HepG2 (cell line): ENCODE measurements around the gene UTS2R. TPM values are rescaled to one million over a fixed set of nuclear protein-coding genes. Genes with fewer than 3 reads are reported as not detected.
A peak's percentile ranks its signal among the peaks of the same experiment; 100 is the strongest.

Experiments used
- IKZF4 ChIP-seq: sonication (generic); formaldehyde crosslinking; IDR thresholded peaks from 2 replicates; pipeline ENCODE4 v1.5.1; 2020; ENCODE audit warnings: borderline replicate concordance, mild to moderate bottlenecking, low read depth, missing genetic modification reagents; ENCODE audit errors: not compliant biosample characterization
- IRF2 ChIP-seq: IDR thresholded peaks from 2 replicates; pipeline ENCODE4 v1.6.1; 2018; ENCODE audit warnings: missing genetic modification reagents, missing compliant biosample characterization
- KAT8 ChIP-seq: IDR thresholded peaks from 2 replicates; pipeline ENCODE4 v1.6.1; 2016; ENCODE audit warnings: missing genetic modification reagents, missing compliant biosample characterization
- KLF11 ChIP-seq: IDR thresholded peaks from 2 replicates; pipeline ENCODE4 v1.6.1; 2016; ENCODE audit warnings: missing compliant biosample characterization
- MAZ ChIP-seq, 2 experiments: sonication (generic) in 1 of 2; formaldehyde crosslinking in 1 of 2; IDR thresholded peaks; 2 replicates each; pipeline versions ENCODE4 v1.5.0 to v1.6.1; 2012 to 2020; ENCODE audit warnings: low read depth in 2 of 2, mild to moderate bottlenecking in 2 of 2, borderline replicate concordance in 1 of 2, improper control_type of control experiment in 1 of 2, low read length in 1 of 2, missing genetic modification reagents in 1 of 2, moderate library complexity in 1 of 2
- MTA1 ChIP-seq: sonication (generic); formaldehyde crosslinking; IDR thresholded peaks from 2 replicates; pipeline ENCODE4 v1.4.0; 2020; ENCODE audit warnings: missing genetic modification reagents, mild to moderate bottlenecking, borderline replicate concordance
- MTF2 ChIP-seq: sonication (generic); formaldehyde crosslinking; IDR thresholded peaks from 2 replicates; pipeline ENCODE4 v1.5.0; 2020; ENCODE audit warnings: missing genetic modification reagents, borderline replicate concordance
- RARA ChIP-seq: IDR thresholded peaks from 2 replicates; pipeline ENCODE4 v1.6.1; 2016; ENCODE audit warnings: missing genetic modification reagents, missing compliant biosample characterization
- REPIN1 ChIP-seq: sonication (generic); formaldehyde crosslinking; IDR thresholded peaks from 2 replicates; pipeline ENCODE4 v1.8.0; 2022; ENCODE audit warnings: missing genetic modification reagents, low read depth, mild to moderate bottlenecking, borderline replicate concordance
- SIN3B ChIP-seq: fragments of 150-350 bp; IDR thresholded peaks from 2 replicates; pipeline ENCODE4 v1.6.1; 2014; ENCODE audit warnings: low read length
- SIX4 ChIP-seq: sonication (generic); formaldehyde crosslinking; IDR thresholded peaks from 2 replicates; pipeline ENCODE4 v1.4.0; 2020; ENCODE audit warnings: missing genetic modification reagents
- SOX5 ChIP-seq: IDR thresholded peaks from 2 replicates; pipeline ENCODE4 v1.6.1; 2016; ENCODE audit warnings: borderline replicate concordance
- STAG1 ChIP-seq: sonication (generic); formaldehyde crosslinking; IDR thresholded peaks from 2 replicates; pipeline ENCODE4 v1.4.0; 2020; ENCODE audit warnings: missing genetic modification reagents
- TGIF2 ChIP-seq: IDR thresholded peaks from 2 replicates; pipeline ENCODE4 v1.6.1; 2016; ENCODE audit warnings: control low read depth, missing compliant biosample characterization
- ZFX ChIP-seq: sonication (generic); formaldehyde crosslinking; IDR thresholded peaks from 2 replicates; pipeline ENCODE4 v1.4.0; 2020; ENCODE audit warnings: mild to moderate bottlenecking, low read depth, missing genetic modification reagents, moderate library complexity
- ZNF33B ChIP-seq: sonication (generic); formaldehyde crosslinking; IDR thresholded peaks from 2 replicates; pipeline ENCODE4 v1.5.1; 2020; ENCODE audit warnings: mild to moderate bottlenecking, missing genetic modification reagents
- ZNF552 ChIP-seq: sonication (generic); formaldehyde crosslinking; IDR thresholded peaks from 2 replicates; pipeline ENCODE4 v1.9.0; 2022; ENCODE audit warnings: missing genetic modification reagents, mild to moderate bottlenecking, borderline replicate concordance
- ZNF557 ChIP-seq: sonication (generic); formaldehyde crosslinking; IDR thresholded peaks from 2 replicates; pipeline ENCODE4 v1.4.0; 2020; ENCODE audit warnings: missing genetic modification reagents
- ZNF589 ChIP-seq: sonication (generic); formaldehyde crosslinking; conservative IDR thresholded peaks from 2 replicates; pipeline ENCODE4 v1.8.0; 2022; ENCODE audit warnings: mild to moderate bottlenecking, moderate library complexity, missing genetic modification reagents
- ZSCAN9 ChIP-seq: IDR thresholded peaks from 2 replicates; pipeline ENCODE4 v1.6.1; 2016; ENCODE audit warnings: borderline replicate concordance
- polyA plus RNA-seq, 8 experiments: library from polyadenylated mRNA; depleted of rRNA in 3 of 8; stranded (reverse) in 7 of 8; unstranded in 1 of 8; fragments of >200 nt; fragmentation: Illumina TruSeq in 4 of 8; extraction: Trizol in 4 of 8; gene quantifications; 2 replicates each; pipeline versions ENCODE4 v1.2.1 to v1.2.3, GENCODE V29; 2011 to 2016; ENCODE audit warnings: low read depth in 4 of 8, missing spikeins in 1 of 8, mixed read lengths in 1 of 8; ENCODE audit not compliant: insufficient read depth in 1 of 8
- total RNA-seq, 5 experiments: library from RNA; depleted of rRNA; stranded (reverse); fragments of >200 nt; fragmentation: Illumina TruSeq; extraction: Trizol; gene quantifications; 2 replicates each; pipeline ENCODE4 v1.2.3, GENCODE V29; 2016; ENCODE audit warnings: low read depth in 1 of 5
- TF ChIP-seq, protein P1 (sequence below): sonication (generic); formaldehyde crosslinking; IDR thresholded peaks from 2 replicates; pipeline ENCODE4 v1.4.0; 2020; ENCODE audit warnings: missing genetic modification reagents
- TF ChIP-seq, protein P2 (sequence below): IDR thresholded peaks from 2 replicates; pipeline ENCODE4 v1.6.1; 2016
- TF ChIP-seq, protein P3 (sequence below): fragments of 450-650 bp; IDR thresholded peaks from 2 replicates; pipeline ENCODE4 v1.6.1; 2017; ENCODE audit warnings: mild to moderate bottlenecking
- TF ChIP-seq, protein P4 (sequence below): sonication (generic); formaldehyde crosslinking; IDR thresholded peaks from 2 replicates; pipeline ENCODE4 v1.8.1; 2023; ENCODE audit warnings: mild to moderate bottlenecking, missing genetic modification reagents, borderline replicate concordance
- TF ChIP-seq, protein P5 (sequence below), 2 experiments: fragments of 450-650 bp in 1 of 2; sonication (generic) in 1 of 2; formaldehyde crosslinking; IDR thresholded peaks; 2 replicates each; pipeline versions ENCODE4 v1.5.0 to v1.8.0; 2020 to 2022; ENCODE audit warnings: mild to moderate bottlenecking in 1 of 2, missing genetic modification reagents in 1 of 2

The UTS2R gene
- total and polyA plus RNA-seq, 2 of the 13 experiments (the other 11 are each of a cell fraction or from before 2014, with no cell fraction given): 0.13 to 0.15 TPM

DNA sequence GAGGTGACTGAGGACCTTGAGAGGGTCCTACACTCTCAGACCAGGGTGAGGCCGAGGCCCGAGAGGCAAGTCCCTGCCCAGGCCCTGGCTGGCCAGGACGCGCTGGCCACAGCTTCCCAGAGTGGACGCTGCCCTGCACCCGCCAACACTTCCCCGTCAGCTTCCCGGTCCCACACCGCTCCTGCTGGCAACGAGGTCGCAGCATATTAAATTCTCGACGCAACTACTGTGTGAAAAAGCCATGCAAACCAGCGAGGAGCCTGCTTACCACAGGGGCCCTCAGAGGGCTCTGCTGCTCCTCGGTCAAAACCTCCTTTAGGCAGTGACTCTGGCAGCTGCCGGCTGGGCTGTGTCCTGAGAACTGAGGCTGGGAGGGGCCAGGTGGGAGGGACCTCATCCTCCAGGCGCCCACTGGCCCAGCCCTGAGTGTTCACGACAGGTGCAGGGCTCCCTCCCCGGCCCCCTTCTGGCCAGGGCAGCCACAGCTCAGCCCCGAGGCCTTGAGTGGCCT lies 14.7 kb upstream of the UTS2R start (continued):
- TF ChIP-seq TGIF2: no peak
- no peak for TF ChIP-seq REPIN1 (CRISPR knock-in tag)
- no peak for TF ChIP-seq MTF2 (CRISPR knock-in tag)
- TF ChIP-seq, protein P1, sequence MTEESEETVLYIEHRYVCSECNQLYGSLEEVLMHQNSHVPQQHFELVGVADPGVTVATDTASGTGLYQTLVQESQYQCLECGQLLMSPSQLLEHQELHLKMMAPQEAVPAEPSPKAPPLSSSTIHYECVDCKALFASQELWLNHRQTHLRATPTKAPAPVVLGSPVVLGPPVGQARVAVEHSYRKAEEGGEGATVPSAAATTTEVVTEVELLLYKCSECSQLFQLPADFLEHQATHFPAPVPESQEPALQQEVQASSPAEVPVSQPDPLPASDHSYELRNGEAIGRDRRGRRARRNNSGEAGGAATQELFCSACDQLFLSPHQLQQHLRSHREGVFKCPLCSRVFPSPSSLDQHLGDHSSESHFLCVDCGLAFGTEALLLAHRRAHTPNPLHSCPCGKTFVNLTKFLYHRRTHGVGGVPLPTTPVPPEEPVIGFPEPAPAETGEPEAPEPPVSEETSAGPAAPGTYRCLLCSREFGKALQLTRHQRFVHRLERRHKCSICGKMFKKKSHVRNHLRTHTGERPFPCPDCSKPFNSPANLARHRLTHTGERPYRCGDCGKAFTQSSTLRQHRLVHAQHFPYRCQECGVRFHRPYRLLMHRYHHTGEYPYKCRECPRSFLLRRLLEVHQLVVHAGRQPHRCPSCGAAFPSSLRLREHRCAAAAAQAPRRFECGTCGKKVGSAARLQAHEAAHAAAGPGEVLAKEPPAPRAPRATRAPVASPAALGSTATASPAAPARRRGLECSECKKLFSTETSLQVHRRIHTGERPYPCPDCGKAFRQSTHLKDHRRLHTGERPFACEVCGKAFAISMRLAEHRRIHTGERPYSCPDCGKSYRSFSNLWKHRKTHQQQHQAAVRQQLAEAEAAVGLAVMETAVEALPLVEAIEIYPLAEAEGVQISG (CRISPR knock-in tag): no peak
- TF ChIP-seq, protein P2, sequence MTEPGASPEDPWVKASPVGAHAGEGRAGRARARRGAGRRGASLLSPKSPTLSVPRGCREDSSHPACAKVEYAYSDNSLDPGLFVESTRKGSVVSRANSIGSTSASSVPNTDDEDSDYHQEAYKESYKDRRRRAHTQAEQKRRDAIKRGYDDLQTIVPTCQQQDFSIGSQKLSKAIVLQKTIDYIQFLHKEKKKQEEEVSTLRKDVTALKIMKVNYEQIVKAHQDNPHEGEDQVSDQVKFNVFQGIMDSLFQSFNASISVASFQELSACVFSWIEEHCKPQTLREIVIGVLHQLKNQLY (CRISPR knock-in tag): no peak
- no peak for TF ChIP-seq KAT8
- no peak for TF ChIP-seq SOX5 (CRISPR knock-in tag)
- TF ChIP-seq ZNF557: no peak
- TF ChIP-seq KLF11 (CRISPR knock-in tag): no peak; the same call in 1 of the 2 replicates
- TF ChIP-seq, protein P3, sequence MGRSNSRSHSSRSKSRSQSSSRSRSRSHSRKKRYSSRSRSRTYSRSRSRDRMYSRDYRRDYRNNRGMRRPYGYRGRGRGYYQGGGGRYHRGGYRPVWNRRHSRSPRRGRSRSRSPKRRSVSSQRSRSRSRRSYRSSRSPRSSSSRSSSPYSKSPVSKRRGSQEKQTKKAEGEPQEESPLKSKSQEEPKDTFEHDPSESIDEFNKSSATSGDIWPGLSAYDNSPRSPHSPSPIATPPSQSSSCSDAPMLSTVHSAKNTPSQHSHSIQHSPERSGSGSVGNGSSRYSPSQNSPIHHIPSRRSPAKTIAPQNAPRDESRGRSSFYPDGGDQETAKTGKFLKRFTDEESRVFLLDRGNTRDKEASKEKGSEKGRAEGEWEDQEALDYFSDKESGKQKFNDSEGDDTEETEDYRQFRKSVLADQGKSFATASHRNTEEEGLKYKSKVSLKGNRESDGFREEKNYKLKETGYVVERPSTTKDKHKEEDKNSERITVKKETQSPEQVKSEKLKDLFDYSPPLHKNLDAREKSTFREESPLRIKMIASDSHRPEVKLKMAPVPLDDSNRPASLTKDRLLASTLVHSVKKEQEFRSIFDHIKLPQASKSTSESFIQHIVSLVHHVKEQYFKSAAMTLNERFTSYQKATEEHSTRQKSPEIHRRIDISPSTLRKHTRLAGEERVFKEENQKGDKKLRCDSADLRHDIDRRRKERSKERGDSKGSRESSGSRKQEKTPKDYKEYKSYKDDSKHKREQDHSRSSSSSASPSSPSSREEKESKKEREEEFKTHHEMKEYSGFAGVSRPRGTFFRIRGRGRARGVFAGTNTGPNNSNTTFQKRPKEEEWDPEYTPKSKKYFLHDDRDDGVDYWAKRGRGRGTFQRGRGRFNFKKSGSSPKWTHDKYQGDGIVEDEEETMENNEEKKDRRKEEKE: no peak
- no peak for TF ChIP-seq ZNF552 (CRISPR knock-in tag)
- TF ChIP-seq MTA1 (CRISPR knock-in tag): no peak
- TF ChIP-seq SIN3B: no peak
- no peak; the same call in 1 of the 2 replicates for TF ChIP-seq STAG1 (CRISPR knock-in tag)
- no peak for TF ChIP-seq ZSCAN9 (CRISPR knock-in tag)
- TF ChIP-seq ZNF33B (CRISPR knock-in tag): no peak
- no peak for TF ChIP-seq ZNF589 (CRISPR knock-in tag)
- TF ChIP-seq IRF2: 0 out of 2 replicates have a peak, but pooled peaks have one; percentile 16
- TF ChIP-seq ZFX (CRISPR knock-in tag): no peak
- TF ChIP-seq RARA: no peak
- TF ChIP-seq, protein P4, sequence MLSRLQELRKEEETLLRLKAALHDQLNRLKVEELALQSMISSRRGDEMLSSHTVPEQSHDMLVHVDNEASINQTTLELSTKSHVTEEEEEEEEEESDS (CRISPR knock-in tag): no peak
- TF ChIP-seq SIX4: no peak
- TF ChIP-seq IKZF4: no peak
- TF ChIP-seq, protein P5, sequence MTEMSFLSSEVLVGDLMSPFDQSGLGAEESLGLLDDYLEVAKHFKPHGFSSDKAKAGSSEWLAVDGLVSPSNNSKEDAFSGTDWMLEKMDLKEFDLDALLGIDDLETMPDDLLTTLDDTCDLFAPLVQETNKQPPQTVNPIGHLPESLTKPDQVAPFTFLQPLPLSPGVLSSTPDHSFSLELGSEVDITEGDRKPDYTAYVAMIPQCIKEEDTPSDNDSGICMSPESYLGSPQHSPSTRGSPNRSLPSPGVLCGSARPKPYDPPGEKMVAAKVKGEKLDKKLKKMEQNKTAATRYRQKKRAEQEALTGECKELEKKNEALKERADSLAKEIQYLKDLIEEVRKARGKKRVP (CRISPR knock-in tag; IDR thresholded peaks at IDR 0.05): no peak
- no peak for TF ChIP-seq MAZ (IDR thresholded peaks at IDR 0.05; ENCODE audit: borderline replicate concordance, low read depth, low read length)
- peak; percentile 5; the same call in 1 of the 2 replicates for TF ChIP-seq MAZ (CRISPR knock-in tag; IDR thresholded peaks at IDR 0.05; ENCODE audit: low read depth)
